Gastroesophageal sphincter (tissue), 4 donors: ENCODE data around the gene GLI2. TPM values are rescaled to one million over a fixed set of nuclear protein-coding genes. Genes with fewer than 3 reads are reported as not detected.

Source experiments
- ATAC-seq: fragments of 150-250 bp; one replicate; pipeline ENCODE4 v1.9.1; 2016; ENCODE audit warnings: mild to moderate bottlenecking, moderate library complexity
- H3K27ac ChIP-seq, 4 donors: fragments of 200-600 bp; sonication (generic) in 3 of 4; 1 replicate in 3 of 4; 2 replicates in 1 of 4; pipeline ENCODE4 v1.5.1; 2016 to 2019
- H3K27me3 ChIP-seq: fragments of 200-600 bp; sonication (generic); one replicate; pipeline ENCODE4 v1.5.1; 2019
- H3K36me3 ChIP-seq, 2 donors: fragments of 200-600 bp; sonication (generic); one replicate each; pipeline ENCODE4 v1.5.1; 2019; ENCODE audit warnings: control low read depth in 1 of 2
- H3K4me1 ChIP-seq, 3 donors: fragments of 200-600 bp; sonication (generic); 1 replicate in 2 of 3; 2 replicates in 1 of 3; pipeline ENCODE4 v1.5.1; 2016 to 2019; ENCODE audit warnings: control low read depth in 2 of 3
- H3K4me3 ChIP-seq, 2 donors: fragments of 200-600 bp; sonication (generic); one replicate each; pipeline ENCODE4 v1.5.1; 2019; ENCODE audit warnings: mild to moderate bottlenecking in 1 of 2, moderate library complexity in 1 of 2
- H3K9me3 ChIP-seq, 3 donors: fragments of 200-600 bp; sonication (generic); one replicate each; pipeline ENCODE4 v1.5.1; 2017 to 2019; ENCODE audit warnings: control low read depth in 2 of 3
- EP300 ChIP-seq: sonication (generic); formaldehyde crosslinking; IDR thresholded peaks from one replicate; pipeline ENCODE4 v1.6.1; 2017; ENCODE audit warnings: antibody characterized with exemption, mild to moderate bottlenecking
- POLR2A ChIP-seq, 2 donors: fragments of 450-650 bp; IDR thresholded peaks; one replicate each; pipeline ENCODE4 v1.6.1; 2017; ENCODE audit warnings: antibody characterized with exemption in 2 of 2, mild to moderate bottlenecking in 2 of 2, moderate library complexity in 1 of 2
- POLR2AphosphoS5 ChIP-seq: sonication (generic); formaldehyde crosslinking; IDR thresholded peaks from one replicate; pipeline ENCODE4 v1.6.1; 2017; ENCODE audit warnings: antibody characterized with exemption
- WGBS, 2 donors: methylation state at CpG; one replicate each; pipeline ENCODE4 v1.1.5; 2018; ENCODE audit warnings: low coverage in 1 of 2; 5-methylcytosine and 5-hydroxymethylcytosine counted together
- total RNA-seq, 4 donors: library from RNA; depleted of rRNA; stranded (reverse); fragments of >200 nt; gene quantifications; one replicate each; pipeline ENCODE4 v1.1.0, GENCODE V29; 2016
- TF ChIP-seq, protein P1 (sequence below), 4 experiments: fragments of 200-600 bp in 2 of 4; fragments of 450-650 bp in 2 of 4; sonication (generic) in 1 of 4; IDR thresholded peaks; one replicate each; pipeline ENCODE4 v1.5.1; 2017 to 2019; ENCODE audit warnings: antibody characterized with exemption in 4 of 4, mild to moderate bottlenecking in 2 of 4, moderate library complexity in 2 of 4

GLI2 gene
- total RNA-seq, result 10 to 100 TPM in 2 of 4 donors, 1 to 10 TPM in 2; 6.3 to 22.3 (median 11.0) TPM

DNA sequence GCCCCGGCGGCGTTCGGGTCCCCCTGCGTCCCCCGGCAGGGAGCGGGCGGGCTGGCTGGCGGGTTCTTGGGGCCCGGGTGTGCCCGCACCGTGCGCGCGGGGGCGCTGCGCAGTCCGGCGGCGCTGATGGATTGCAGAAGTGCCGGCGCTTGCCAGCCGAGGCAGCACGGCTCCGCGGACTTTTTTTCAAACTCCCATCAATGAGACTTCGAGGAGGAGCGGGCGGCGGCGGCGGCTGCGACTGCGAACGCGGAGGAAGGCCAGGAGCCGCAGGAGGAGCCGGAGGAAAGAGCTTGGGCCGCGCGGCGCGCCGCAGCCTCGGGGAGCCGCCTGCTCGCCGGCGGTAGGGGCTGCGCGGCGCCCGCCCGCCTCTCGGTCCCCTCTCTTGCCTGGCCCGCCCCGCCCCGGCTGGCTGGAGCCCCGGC is at the start of gene GLI2:
Gene GLI2, plus strand, starts transcription at position 123 of the 425 bp plus-strand sequence. CDS start 61,453 bp downstream, outside the sequence.
- Histone ChIP-seq H3K4me3 (peak within 1 kb of the TSS; percentile 42 to 76), H3K27me3 (peaks cover 27% of the 10 kb centered on the region), H3K4me1 (peaks cover 2 to 80% (median 16%) of the 10 kb centered on the region in 3 donors), H3K27ac (peak within 1 kb of the TSS; percentile 57 to 95 (median 94)), H3K9me3 (no peaks in the 10 kb centered on the region), H3K36me3 (no peaks in the 10 kb centered on the region)
- TF ChIP-seq EP300 (no peak), POLR2AphosphoS5 (peak; percentile 63), POLR2A (IDR thresholded peaks at IDR 0.05) (peak in 1 of 2 donors; percentile 41)
- TF ChIP-seq, protein P1, sequence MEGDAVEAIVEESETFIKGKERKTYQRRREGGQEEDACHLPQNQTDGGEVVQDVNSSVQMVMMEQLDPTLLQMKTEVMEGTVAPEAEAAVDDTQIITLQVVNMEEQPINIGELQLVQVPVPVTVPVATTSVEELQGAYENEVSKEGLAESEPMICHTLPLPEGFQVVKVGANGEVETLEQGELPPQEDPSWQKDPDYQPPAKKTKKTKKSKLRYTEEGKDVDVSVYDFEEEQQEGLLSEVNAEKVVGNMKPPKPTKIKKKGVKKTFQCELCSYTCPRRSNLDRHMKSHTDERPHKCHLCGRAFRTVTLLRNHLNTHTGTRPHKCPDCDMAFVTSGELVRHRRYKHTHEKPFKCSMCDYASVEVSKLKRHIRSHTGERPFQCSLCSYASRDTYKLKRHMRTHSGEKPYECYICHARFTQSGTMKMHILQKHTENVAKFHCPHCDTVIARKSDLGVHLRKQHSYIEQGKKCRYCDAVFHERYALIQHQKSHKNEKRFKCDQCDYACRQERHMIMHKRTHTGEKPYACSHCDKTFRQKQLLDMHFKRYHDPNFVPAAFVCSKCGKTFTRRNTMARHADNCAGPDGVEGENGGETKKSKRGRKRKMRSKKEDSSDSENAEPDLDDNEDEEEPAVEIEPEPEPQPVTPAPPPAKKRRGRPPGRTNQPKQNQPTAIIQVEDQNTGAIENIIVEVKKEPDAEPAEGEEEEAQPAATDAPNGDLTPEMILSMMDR (IDR thresholded peaks at IDR 0.05), result peak; percentile 75 to 87 (median 76)
- WGBS, 2 donors, result no CpG with 5 or more reads among the region's 59 CpGs
- peak; percentile 73 for ATAC-seq

DNA sequence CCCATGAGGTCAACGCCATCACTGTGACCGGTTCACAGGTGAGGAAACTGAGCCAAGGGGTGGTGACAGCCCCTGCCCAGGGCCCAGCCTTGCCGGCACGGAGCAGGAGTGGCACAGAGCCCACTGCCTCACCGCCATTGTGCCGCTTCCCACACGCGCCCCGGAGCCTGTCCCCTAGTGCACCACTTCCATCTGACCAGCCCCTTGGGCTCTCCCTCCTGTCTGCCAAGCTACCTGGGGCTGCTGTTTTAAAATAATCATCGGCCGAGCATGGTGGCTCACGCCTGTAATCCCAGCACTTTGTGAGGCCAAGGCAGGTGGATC is 49.7 kb upstream of the GLI2 start:
- TF ChIP-seq EP300 (no peak), POLR2AphosphoS5 (no peak), POLR2A (IDR thresholded peaks at IDR 0.05) (no peak)
- TF ChIP-seq, protein P1 (IDR thresholded peaks at IDR 0.05), result no peak
- WGBS, 2 donors, result no CpG with 5 or more reads among the region's 12 CpGs
- peaks cover 0 to 5% (median 0%) of the 10 kb centered on the region in 3 donors for H3K4me1 ChIP-seq
- H3K4me3 ChIP-seq, result no peak overlapping the region
- ATAC-seq, result no peak
- H3K9me3 ChIP-seq, result no peaks in the 10 kb centered on the region
- no peak overlapping the region for H3K27ac ChIP-seq
- peaks cover 39% of the 10 kb centered on the region for H3K27me3 ChIP-seq
- H3K36me3 ChIP-seq, result no peaks in the 10 kb centered on the region

DNA sequence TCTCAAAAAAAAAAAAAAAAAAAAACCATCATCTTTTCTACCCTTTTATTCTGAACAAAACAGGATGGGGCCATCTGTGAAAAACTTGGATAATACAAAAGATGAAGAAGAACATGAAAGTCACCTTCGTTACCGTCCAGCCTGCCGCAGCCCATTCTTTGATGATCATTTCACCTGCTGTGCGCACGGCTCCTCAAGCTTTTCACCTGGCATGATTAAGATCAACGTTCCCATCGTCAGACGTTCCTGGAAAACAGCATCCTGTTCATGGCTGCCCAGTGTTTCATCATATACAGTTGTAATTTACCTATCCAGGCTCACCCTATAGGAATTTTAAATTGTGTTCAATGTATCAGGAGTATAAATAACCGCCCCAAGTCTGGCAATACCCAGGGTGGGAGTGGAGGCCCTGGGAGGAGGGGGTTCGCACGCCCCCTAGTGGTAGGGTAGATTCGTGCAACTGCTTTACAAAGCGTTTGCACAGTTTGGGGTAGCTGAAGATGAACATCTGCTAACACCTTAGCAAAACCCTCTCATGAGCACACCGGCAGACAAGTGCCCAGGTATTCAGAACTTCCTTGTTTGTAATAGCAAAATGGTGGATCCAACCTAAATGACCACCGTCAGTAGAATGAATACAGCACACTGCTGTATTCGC is 49.0 kb upstream of the GLI2 start:
- no peak for ATAC-seq
- no peak overlapping the region for H3K27ac ChIP-seq
- TF ChIP-seq, protein P1 (IDR thresholded peaks at IDR 0.05), result no peak
- TF ChIP-seq POLR2AphosphoS5 (no peak), POLR2A (IDR thresholded peaks at IDR 0.05) (no peak), EP300 (no peak)
- H3K27me3 ChIP-seq, result peaks cover 37% of the 10 kb centered on the region
- H3K4me3 ChIP-seq, result no peak overlapping the region
- 87 to 88% methylated on average over 12 to 13 of the region's 16 CpGs for WGBS, 2 donors
- peaks cover 0 to 5% (median 0%) of the 10 kb centered on the region in 3 donors for H3K4me1 ChIP-seq
- no peaks in the 10 kb centered on the region for H3K36me3 ChIP-seq
- H3K9me3 ChIP-seq, result no peaks in the 10 kb centered on the region

DNA sequence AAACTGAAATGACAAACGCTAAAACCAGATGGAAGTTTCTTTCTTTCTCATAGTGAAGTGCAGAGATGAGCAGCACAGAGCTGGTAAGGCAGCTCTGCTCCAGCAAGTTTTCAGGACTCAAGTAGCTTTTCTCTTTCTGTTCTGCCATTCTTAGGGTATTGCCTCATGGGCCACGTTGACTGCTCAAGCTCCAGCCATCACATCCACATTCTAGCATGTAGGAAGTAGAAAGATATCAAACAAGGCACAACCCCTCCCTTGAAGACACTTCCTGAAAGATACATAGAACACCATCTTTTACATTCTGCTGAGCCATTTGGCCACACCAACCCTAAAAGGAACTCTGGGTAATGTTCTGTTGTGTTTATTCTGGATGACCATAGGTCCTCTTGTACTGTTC is 48.5 kb upstream of the GLI2 start:
- Histone ChIP-seq H3K27me3 (peaks cover 35% of the 10 kb centered on the region), H3K27ac (no peak overlapping the region), H3K4me1 (peaks cover 0 to 5% (median 0%) of the 10 kb centered on the region in 3 donors), H3K4me3 (no peak overlapping the region), H3K9me3 (no peaks in the 10 kb centered on the region), H3K36me3 (no peaks in the 10 kb centered on the region)
- TF ChIP-seq EP300 (no peak), POLR2AphosphoS5 (no peak), POLR2A (IDR thresholded peaks at IDR 0.05) (no peak)
- TF ChIP-seq, protein P1 (IDR thresholded peaks at IDR 0.05), result no peak
- no peak for ATAC-seq
- 58 to 100% methylated on average over 1 to 2 of the region's 2 CpGs for WGBS, 2 donors

DNA sequence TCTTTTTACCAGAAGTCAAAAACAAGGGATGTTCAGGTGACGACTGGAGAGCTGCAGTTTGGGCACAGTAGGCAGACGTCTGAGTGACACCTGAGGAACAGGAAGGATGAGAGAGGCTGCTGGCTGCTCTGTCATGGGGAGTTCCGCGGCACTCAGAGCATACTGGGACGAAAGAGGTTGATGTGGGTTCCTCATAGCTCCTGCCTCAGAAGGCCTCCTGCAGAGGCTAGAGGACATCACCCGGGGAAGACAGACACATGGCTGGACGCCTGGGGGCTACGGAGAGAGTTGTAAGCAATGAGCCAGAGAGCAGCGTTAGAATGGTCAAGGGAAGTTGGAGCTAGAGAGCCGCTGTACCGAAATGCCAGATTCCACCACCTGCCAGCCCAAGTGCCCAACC is 45.1 kb upstream of the GLI2 start:
- H3K36me3 ChIP-seq, result no peaks in the 10 kb centered on the region
- no peak for ATAC-seq
- H3K4me1 ChIP-seq, result peaks cover 0 to 3% (median 0%) of the 10 kb centered on the region in 3 donors
- TF ChIP-seq EP300, result no peak
- no peak for TF ChIP-seq POLR2A (IDR thresholded peaks at IDR 0.05)
- no peak for TF ChIP-seq POLR2AphosphoS5
- TF ChIP-seq, protein P1 (IDR thresholded peaks at IDR 0.05), result no peak
- H3K4me3 ChIP-seq, result no peak overlapping the region
- H3K27ac ChIP-seq, result no peak overlapping the region
- peaks cover 40% of the 10 kb centered on the region for H3K27me3 ChIP-seq
- no peaks in the 10 kb centered on the region for H3K9me3 ChIP-seq
- 64 to 80% methylated on average over 9 of the region's 11 CpGs for WGBS, 2 donors
